Neural crest cell (in vitro differentiated cells): ENCODE results near the gene DMXL2. TPM values are rescaled to one million over a fixed set of nuclear protein-coding genes. Genes with fewer than 3 reads are reported as not detected.

Experiments used
- DNase-seq: peaks from one replicate; pipeline ENCODE4 v3.0.0; 2021; ENCODE audit warnings: low read depth, mixed read lengths, low spot score
- H3K27ac Mint-ChIP-seq: one replicate; pipeline ENCODE4 v1.8.0; 2021; ENCODE audit warnings: mild to moderate bottlenecking, mixed read lengths; ENCODE audit not compliant: unreplicated experiment
- H3K27me3 Mint-ChIP-seq: 2 replicates; pipeline ENCODE4 v1.8.0; 2021; ENCODE audit warnings: low read depth, mild to moderate bottlenecking, mixed read lengths
- H3K36me3 Mint-ChIP-seq: 2 replicates; pipeline ENCODE4 v1.8.0; 2021; ENCODE audit warnings: low read depth, mild to moderate bottlenecking, mixed read lengths
- H3K4me1 Mint-ChIP-seq: 2 replicates; pipeline ENCODE4 v1.8.0; 2021; ENCODE audit warnings: mixed read lengths
- H3K4me3 Mint-ChIP-seq: one replicate; pipeline ENCODE4 v1.8.0; 2021; ENCODE audit warnings: mild to moderate bottlenecking, mixed read lengths
- H3K9me3 Mint-ChIP-seq: 2 replicates; pipeline ENCODE4 v1.8.0; 2021; ENCODE audit warnings: mixed read lengths
- CTCF ChIP-seq: fragments of 200-600 bp; sonication (generic); conservative IDR thresholded peaks from 2 replicates; pipeline ENCODE4 v1.5.0; 2021; ENCODE audit warnings: antibody characterized with exemption, mild to moderate bottlenecking
- total RNA-seq: library from RNA; stranded (reverse); gene quantifications from 2 replicates; pipeline ENCODE4 v1.2.1, GENCODE V29; 2021

Gene DMXL2
- total RNA-seq, 1 donor from 2014 or later = 56.4 TPM

- TF ChIP-seq CTCF = no peak
- Mint-ChIP-seq H3K27me3 (peaks cover 14% of the 10 kb centered on the region), H3K4me1 (peaks cover 25% of the 10 kb centered on the region), H3K4me3 (peak overlapping the region; percentile 72), H3K36me3 (no peaks in the 10 kb centered on the region), H3K27ac (no peak overlapping the region), H3K9me3 (no peaks in the 10 kb centered on the region)
- DNase-seq = no peak
Observed at GRCh38 chr15:51625236-51625635, 2.7 kb upstream of the DMXL2 start.

- DNase-seq = no peak
- Mint-ChIP-seq H3K27me3 (peaks cover 14% of the 10 kb centered on the region), H3K4me3 (peak overlapping the region; percentile 96), H3K27ac (no peak overlapping the region), H3K36me3 (no peaks in the 10 kb centered on the region), H3K9me3 (no peaks in the 10 kb centered on the region), H3K4me1 (peaks cover 36% of the 10 kb centered on the region)
- no peak for TF ChIP-seq CTCF
Observed at GRCh38 chr15:51624022-51624421, 1.5 kb upstream of the DMXL2 start.

DNA sequence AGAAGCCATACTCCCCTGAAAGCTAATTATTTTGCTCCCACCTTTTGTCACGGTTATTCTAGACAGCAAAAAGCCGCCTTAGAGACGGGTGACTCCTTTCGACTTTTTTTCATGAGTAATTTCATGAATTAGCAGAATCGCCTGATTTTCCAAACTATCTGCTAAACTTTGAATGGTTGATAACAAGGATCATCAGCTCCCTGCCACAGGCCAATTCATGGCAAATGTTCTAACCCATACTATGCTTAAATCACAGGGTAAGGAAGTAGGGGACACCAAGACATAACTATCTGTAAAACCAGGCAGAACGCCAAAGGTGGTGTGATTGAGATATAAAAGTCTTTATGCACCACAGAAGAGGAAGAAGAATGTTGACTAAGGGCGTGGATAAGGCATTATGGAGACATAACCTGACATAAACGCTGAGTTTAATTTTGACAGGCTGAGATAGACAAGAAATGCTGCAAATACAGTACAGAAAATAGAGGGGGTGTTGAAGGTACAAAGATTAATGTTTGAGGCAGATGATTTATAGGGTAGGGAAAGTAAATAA is 891 bp upstream of the DMXL2 start:
- Mint-ChIP-seq H3K4me3 (peak overlapping the region; percentile 96), H3K27ac (no peak overlapping the region), H3K27me3 (peaks cover 14% of the 10 kb centered on the region), H3K9me3 (no peaks in the 10 kb centered on the region), H3K4me1 (peaks cover 37% of the 10 kb centered on the region), H3K36me3 (no peaks in the 10 kb centered on the region)
- TF ChIP-seq CTCF = no peak
- no peak for DNase-seq

- Mint-ChIP-seq H3K36me3 (no peaks in the 10 kb centered on the region), H3K4me3 (peak overlapping the region; percentile 96), H3K27ac (peak overlapping the region; percentile 97), H3K4me1 (peaks cover 37% of the 10 kb centered on the region), H3K27me3 (peaks cover 12% of the 10 kb centered on the region), H3K9me3 (no peaks in the 10 kb centered on the region)
- peak; percentile 24 for TF ChIP-seq CTCF
- DNase-seq = peak; percentile 41
Observed at GRCh38 chr15:51621936-51622603, 501 bp downstream of the DMXL2 start.

- Mint-ChIP-seq H3K27ac (peak overlapping the region; percentile 91), H3K27me3 (peaks cover 11% of the 10 kb centered on the region), H3K36me3 (no peaks in the 10 kb centered on the region), H3K4me3 (peak overlapping the region; percentile 96), H3K4me1 (peaks cover 37% of the 10 kb centered on the region), H3K9me3 (no peaks in the 10 kb centered on the region)
- TF ChIP-seq CTCF = no peak
- DNase-seq = no peak
Observed at GRCh38 chr15:51621155-51621765, 1.3 kb downstream of the DMXL2 start.
